Neural cell (in vitro differentiated cells): ENCODE measurements around the gene DOCK10. TPM values are rescaled to one million over a fixed set of nuclear protein-coding genes. Genes with fewer than 3 reads are reported as not detected.

Experiments
- H2AFZ ChIP-seq: fragments of 200-600, 300-800 bp; sonication (generic), shearing (Covaris generic); 2 replicates; pipeline ENCODE4 v1.6.0; 2014; ENCODE audit warnings: low read depth, mild to moderate bottlenecking, antibody characterized with exemption, low read length, moderate library complexity
- H3F3A ChIP-seq: fragments of 200-600 bp; shearing (Covaris generic); 2 replicates; pipeline ENCODE4 v1.6.1; 2016; ENCODE audit warnings: mild to moderate bottlenecking, moderate library complexity, mixed read lengths, antibody characterized with exemption, low read length; ENCODE audit not compliant: insufficient read depth, poor library complexity, severe bottlenecking
- H3K27ac ChIP-seq: fragments of 200-600, 300-800 bp; sonication (generic), shearing (Covaris generic); 2 replicates; pipeline ENCODE4 v1.5.1; 2014; ENCODE audit warnings: mild to moderate bottlenecking, low read length, moderate library complexity
- H3K27me3 ChIP-seq: fragments of 300-800, 200-600 bp; sonication (generic), shearing (Covaris generic); 2 replicates; pipeline ENCODE4 v1.6.0; 2014; ENCODE audit warnings: mild to moderate bottlenecking, low read depth, low read length, moderate library complexity; ENCODE audit not compliant: insufficient read depth
- H3K36me3 ChIP-seq: fragments of 300-800, 200-600 bp; sonication (generic), shearing (Covaris generic); 2 replicates; pipeline ENCODE4 v1.5.1; 2014; ENCODE audit warnings: mild to moderate bottlenecking, antibody characterized with exemption, low read length, moderate library complexity; ENCODE audit not compliant: insufficient read depth
- H3K4me2 ChIP-seq: fragments of 300-800, 200-600 bp; sonication (generic), shearing (Covaris generic); 2 replicates; pipeline ENCODE4 v1.6.0; 2014; ENCODE audit warnings: mild to moderate bottlenecking, low read length
- H3K4me3 ChIP-seq: fragments of 300-800, 200-600 bp; sonication (generic), shearing (Covaris generic); 2 replicates; pipeline ENCODE4 v1.5.1; 2014; ENCODE audit warnings: mild to moderate bottlenecking, low read length, moderate library complexity
- H3K79me2 ChIP-seq: fragments of 200-600 bp; shearing (Covaris generic); replicated peaks from 2 replicates; pipeline ENCODE4 v1.6.0; 2014; ENCODE audit warnings: mild to moderate bottlenecking, low read length, moderate library complexity; ENCODE audit not compliant: insufficient read depth
- H3K9ac ChIP-seq: fragments of 300-800, 200-600 bp; sonication (generic), shearing (Covaris generic); 2 replicates; pipeline ENCODE4 v1.6.1; 2016; ENCODE audit warnings: mild to moderate bottlenecking, low read length, mixed read lengths
- H3K9me2 ChIP-seq: fragments of 200-600 bp; shearing (Covaris generic); 2 replicates; pipeline ENCODE4 v1.6.1; 2016; ENCODE audit warnings: mild to moderate bottlenecking, low read length, mixed read lengths; ENCODE audit not compliant: insufficient read depth
- H3K9me3 ChIP-seq: fragments of 200-600, 300-800 bp; sonication (generic), shearing (Covaris generic); 2 replicates; pipeline ENCODE4 v1.6.1; 2016; ENCODE audit warnings: mild to moderate bottlenecking, mixed run types, low read length, moderate library complexity, mixed read lengths
- H4K20me1 ChIP-seq: fragments of 200-600 bp; shearing (Covaris generic); 2 replicates; pipeline ENCODE4 v1.6.1; 2016; ENCODE audit warnings: mild to moderate bottlenecking, mixed run types; ENCODE audit not compliant: insufficient read depth
- CTCF ChIP-seq: fragments of 450-650 bp; IDR thresholded peaks from 2 replicates; pipeline ENCODE4 v1.5.1; 2014; ENCODE audit warnings: antibody characterized with exemption, mild to moderate bottlenecking, moderate library complexity; ENCODE audit not compliant: poor library complexity, severe bottlenecking
- EP300 ChIP-seq: fragments of 450-650 bp; conservative IDR thresholded peaks from 2 replicates; pipeline ENCODE4 v1.6.1; 2014; ENCODE audit warnings: antibody characterized with exemption, mild to moderate bottlenecking, moderate library complexity; ENCODE audit not compliant: poor library complexity, severe bottlenecking
- EZH2 ChIP-seq: fragments of 200-600, 300-800 bp; shearing (Covaris generic), sonication (generic); IDR thresholded peaks from 2 replicates; pipeline ENCODE4 v1.6.1; 2014; ENCODE audit warnings: antibody characterized with exemption, low read length, borderline replicate concordance, mild to moderate bottlenecking; ENCODE audit not compliant: insufficient read depth, poor library complexity, severe bottlenecking
- MXI1 ChIP-seq: fragments of 450-650 bp; conservative IDR thresholded peaks from 2 replicates; pipeline ENCODE4 v1.6.1; 2014; ENCODE audit warnings: antibody characterized with exemption, mild to moderate bottlenecking; ENCODE audit not compliant: poor library complexity, severe bottlenecking
- POLR2AphosphoS5 ChIP-seq: IDR thresholded peaks from 2 replicates; pipeline ENCODE4 v1.6.1; 2012
- RAD21 ChIP-seq: fragments of 450-650 bp; conservative IDR thresholded peaks from 2 replicates; pipeline ENCODE4 v1.6.1; 2014; ENCODE audit warnings: antibody characterized with exemption, mild to moderate bottlenecking, moderate library complexity
- REST ChIP-seq: IDR thresholded peaks from 2 replicates; pipeline ENCODE4 v1.6.1; 2012; ENCODE audit warnings: borderline replicate concordance
- SMC3 ChIP-seq: fragments of 450-650 bp; conservative IDR thresholded peaks from 2 replicates; pipeline ENCODE4 v1.6.1; 2014; ENCODE audit warnings: antibody characterized with exemption, mild to moderate bottlenecking, moderate library complexity; ENCODE audit not compliant: poor library complexity
- TAF1 ChIP-seq: IDR thresholded peaks from 2 replicates; pipeline ENCODE4 v1.6.1; 2012; ENCODE audit warnings: low read depth
- polyA minus RNA-seq: library from RNA; depleted of rRNA, polyadenylated mRNA; stranded (reverse); fragments of >200 nt; gene quantifications from 2 replicates; pipeline ENCODE4 v1.2.3, GENCODE V29; 2014
- polyA plus RNA-seq: library from polyadenylated mRNA; depleted of rRNA; stranded (reverse); fragments of >200 nt; gene quantifications from 2 replicates; pipeline ENCODE4 v1.2.3, GENCODE V29; 2014

The DOCK10 gene
- 0.37 and 2.9 TPM in 2 replicates for polyA plus RNA-seq
- 0.35 and 2.2 TPM in 2 replicates for polyA minus RNA-seq

- H3K36me3 ChIP-seq, result no peaks in the 10 kb centered on the region
- H3K79me2 ChIP-seq, result no peaks in the 10 kb centered on the region
- H3K27ac ChIP-seq, result no peak within 1 kb of the TSS
- no peak within 1 kb of the TSS for H2AFZ ChIP-seq
- H3K4me2 ChIP-seq, result no peak within 1 kb of the TSS
- no peaks in the 10 kb centered on the region for H3F3A ChIP-seq
- H3K9me2 ChIP-seq, result no peaks in the 10 kb centered on the region
- H4K20me1 ChIP-seq, result no peaks in the 10 kb centered on the region
- peak within 1 kb of the TSS; percentile 74 for H3K4me3 ChIP-seq
- H3K9ac ChIP-seq, result peak within 1 kb of the TSS; percentile 48
- no peaks in the 10 kb centered on the region for H3K9me3 ChIP-seq
- peaks cover 37% of the 10 kb centered on the region for H3K27me3 ChIP-seq
- TF ChIP-seq CTCF (peak; percentile 42), POLR2AphosphoS5 (no peak), EZH2 (no peak), SMC3 (peak; percentile 48), EP300 (no peak), RAD21 (peak; percentile 48), MXI1 (no peak), TAF1 (no peak), REST (no peak)
Observed at GRCh38 chr2:225041851-225042799, at the start of gene DOCK10. TSS of gene DOCK10 (minus strand) at chr2:225042468. CDS start at chr2:225042374, 94 bp downstream.

GRCh38 chr2:225091336-225091735 is 49.1 kb upstream of the DOCK10 start:
- Histone ChIP-seq H3K4me3 (no peak overlapping the region), H3K27me3 (no peaks in the 10 kb centered on the region), H3K9ac (no peak overlapping the region), H3K79me2 (no peaks in the 10 kb centered on the region), H3K36me3 (no peaks in the 10 kb centered on the region), H3K9me2 (no peaks in the 10 kb centered on the region), H3K4me2 (no peak overlapping the region), H4K20me1 (no peaks in the 10 kb centered on the region), H2AFZ (no peak overlapping the region), H3K9me3 (no peaks in the 10 kb centered on the region), H3F3A (no peaks in the 10 kb centered on the region), H3K27ac (no peak overlapping the region)
- no peak for TF ChIP-seq CTCF
- TF ChIP-seq EZH2, result no peak
- no peak for TF ChIP-seq EP300
- no peak for TF ChIP-seq SMC3
- no peak for TF ChIP-seq MXI1
- TF ChIP-seq RAD21, result no peak
- no peak for TF ChIP-seq REST
